Measurements from ENCODE around the gene SHPK.

SHPK gene

GRCh38 chr17:3632287-3632686, 3.8 kb downstream of the SHPK start:
- no peak for ATAC-seq

DNA sequence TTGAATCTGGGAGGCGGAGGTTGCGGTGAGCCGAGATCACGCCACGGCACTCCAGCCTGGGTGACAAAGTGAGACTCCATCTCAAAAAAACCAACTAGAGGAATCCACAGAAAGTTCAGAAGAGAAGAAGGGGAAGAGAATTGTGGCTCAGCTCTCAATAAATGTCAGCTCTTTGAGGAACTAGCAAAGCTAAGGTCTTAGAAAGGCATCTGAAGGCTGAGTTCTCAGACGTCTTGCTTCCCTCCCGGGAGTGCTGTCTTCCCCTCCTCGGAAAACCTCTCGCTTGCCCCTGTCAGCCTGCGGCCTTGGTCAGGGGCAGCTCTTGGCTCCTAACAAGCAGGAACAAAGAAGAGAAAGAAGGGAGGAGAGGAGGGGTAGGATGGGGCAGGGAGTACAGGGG, 5.3 kb downstream of the SHPK start:
- no peak for TF ChIP-seq ESRRG (CRISPR knock-in tag; IDR thresholded peaks at IDR 0.05)
- TF ChIP-seq PPARA (CRISPR knock-in tag; IDR thresholded peaks at IDR 0.05; ENCODE audit: borderline replicate concordance) = no peak
- TF ChIP-seq CREB5 (CRISPR knock-in tag; IDR thresholded peaks at IDR 0.05; ENCODE audit: low read depth) = no peak
- TF ChIP-seq ARNTL (CRISPR knock-in tag; IDR thresholded peaks at IDR 0.05; ENCODE audit: borderline replicate concordance, low read depth) = no peak
- TF ChIP-seq CSDC2 (CRISPR knock-in tag; IDR thresholded peaks at IDR 0.05) = no peak
- no peak for TF ChIP-seq ZNF70 (CRISPR knock-in tag; IDR thresholded peaks at IDR 0.05)
- ATAC-seq = no peak

More at GRCh38 chr17:3632287-3632686, 3.8 kb downstream of the SHPK start:
- TF ChIP-seq TSHZ2 (CRISPR knock-in tag; IDR thresholded peaks at IDR 0.05) = no peak

DNA sequence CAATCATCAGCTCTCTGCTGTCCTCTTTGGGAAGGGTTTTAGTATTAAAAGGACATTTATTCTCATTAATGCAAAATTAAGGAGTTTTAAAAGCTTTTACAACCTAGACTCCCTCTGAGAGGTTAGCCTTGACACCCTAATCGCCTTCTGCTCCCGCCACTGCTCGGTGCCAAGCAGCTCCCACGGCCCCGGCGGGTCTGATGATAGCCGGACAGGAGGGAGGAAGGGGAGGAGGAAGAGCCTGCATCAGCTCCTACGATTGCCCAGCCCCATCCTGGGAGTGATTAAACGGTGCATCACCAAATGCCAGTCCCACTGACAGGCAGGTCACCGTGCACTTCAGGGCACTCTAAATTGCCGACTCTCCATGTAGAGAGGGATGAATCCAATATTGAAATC, 8.3 kb downstream of the SHPK start:
- no peak for ATAC-seq

DNA sequence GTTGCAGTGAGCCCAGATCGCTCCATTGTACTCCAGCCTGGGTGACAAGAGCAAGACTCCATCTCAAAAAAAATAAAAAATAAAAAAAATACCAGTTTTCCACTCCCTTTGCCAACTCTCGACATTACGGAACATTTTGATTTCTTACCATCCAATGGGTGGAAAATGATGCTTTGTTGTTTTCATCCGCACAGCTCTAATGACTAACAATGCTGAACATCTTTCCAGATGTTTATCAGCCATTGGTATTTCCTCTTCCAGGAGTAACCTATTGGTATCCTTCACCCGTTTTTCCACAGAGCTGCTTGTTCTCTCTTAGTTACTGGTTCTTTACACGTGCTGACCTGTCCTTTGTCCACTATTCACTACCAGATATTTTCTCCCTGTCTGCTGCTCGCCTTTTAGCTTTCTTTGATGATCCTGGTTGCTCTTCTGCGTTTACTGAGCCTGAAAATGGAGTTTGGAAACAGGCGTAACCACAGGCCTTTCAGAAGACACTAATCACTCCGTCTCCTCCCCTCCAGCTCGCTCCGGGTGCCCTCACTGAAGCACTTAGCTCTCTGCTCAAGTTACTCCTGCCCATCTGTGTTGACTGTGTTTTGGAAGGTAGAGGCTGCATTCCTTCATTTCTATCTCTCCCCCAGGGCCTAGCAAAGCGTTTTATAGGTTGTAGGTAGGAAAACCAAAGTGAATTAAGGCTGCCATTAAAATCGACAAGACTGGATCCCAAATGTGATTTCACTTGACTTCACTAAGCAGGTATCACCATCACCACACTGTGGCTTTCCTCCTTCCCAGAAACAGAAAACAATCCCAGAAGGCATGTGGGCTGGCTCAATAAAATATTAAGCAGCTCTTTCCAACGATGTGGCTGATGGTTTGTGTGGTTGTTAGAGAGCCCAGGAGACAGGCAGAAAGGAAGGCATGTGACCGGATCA, 8.9 kb downstream of the SHPK start:
- ATAC-seq = no peak
- TF ChIP-seq GLIS3 (CRISPR knock-in tag; IDR thresholded peaks at IDR 0.05) = no peak
- TF ChIP-seq TOX (CRISPR knock-in tag; IDR thresholded peaks at IDR 0.05; ENCODE audit: borderline replicate concordance) = no peak
- no peak for TF ChIP-seq ZC3H10 (CRISPR knock-in tag; IDR thresholded peaks at IDR 0.05)

More for the DNA sequence above, 8.3 kb downstream of the SHPK start:
- TF ChIP-seq GLIS3 (CRISPR knock-in tag; IDR thresholded peaks at IDR 0.05) = no peak
- TF ChIP-seq ZFP30 (CRISPR knock-in tag; IDR thresholded peaks at IDR 0.05) = no peak
- no peak for TF ChIP-seq ZNF8 (CRISPR knock-in tag; IDR thresholded peaks at IDR 0.05)
- no peak for TF ChIP-seq BACH2 (CRISPR knock-in tag; IDR thresholded peaks at IDR 0.05; ENCODE audit: borderline replicate concordance)
- TF ChIP-seq ZC3H10 (CRISPR knock-in tag; IDR thresholded peaks at IDR 0.05) = no peak
- TF ChIP-seq SNAI2 (CRISPR knock-in tag; IDR thresholded peaks at IDR 0.05) = no peak
- no peak for TF ChIP-seq RARB (CRISPR knock-in tag; IDR thresholded peaks at IDR 0.05)
- no peak for TF ChIP-seq ARNTL (CRISPR knock-in tag; IDR thresholded peaks at IDR 0.05; ENCODE audit: borderline replicate concordance, low read depth)
- TF ChIP-seq OSR1 (CRISPR knock-in tag; IDR thresholded peaks at IDR 0.05) = no peak

- ATAC-seq = no peak
- TF ChIP-seq ZNF8 (CRISPR knock-in tag; IDR thresholded peaks at IDR 0.05) = no peak
- no peak for TF ChIP-seq CREB5 (CRISPR knock-in tag; IDR thresholded peaks at IDR 0.05; ENCODE audit: low read depth)
- no peak for TF ChIP-seq ZNF565 (CRISPR knock-in tag; conservative IDR thresholded peaks at IDR 0.05; ENCODE audit: low read depth)
- TF ChIP-seq ARNTL (CRISPR knock-in tag; IDR thresholded peaks at IDR 0.05; ENCODE audit: borderline replicate concordance, low read depth) = no peak
- TF ChIP-seq ZNF70 (CRISPR knock-in tag; IDR thresholded peaks at IDR 0.05) = no peak
- no peak for TF ChIP-seq ZC3H10 (CRISPR knock-in tag; IDR thresholded peaks at IDR 0.05)
- no peak for TF ChIP-seq PATZ1 (CRISPR knock-in tag; IDR thresholded peaks at IDR 0.05; ENCODE audit: borderline replicate concordance)
- no peak for TF ChIP-seq ZFP30 (CRISPR knock-in tag; IDR thresholded peaks at IDR 0.05)
- TF ChIP-seq ESRRG (CRISPR knock-in tag; IDR thresholded peaks at IDR 0.05) = no peak
- TF ChIP-seq, protein P1, sequence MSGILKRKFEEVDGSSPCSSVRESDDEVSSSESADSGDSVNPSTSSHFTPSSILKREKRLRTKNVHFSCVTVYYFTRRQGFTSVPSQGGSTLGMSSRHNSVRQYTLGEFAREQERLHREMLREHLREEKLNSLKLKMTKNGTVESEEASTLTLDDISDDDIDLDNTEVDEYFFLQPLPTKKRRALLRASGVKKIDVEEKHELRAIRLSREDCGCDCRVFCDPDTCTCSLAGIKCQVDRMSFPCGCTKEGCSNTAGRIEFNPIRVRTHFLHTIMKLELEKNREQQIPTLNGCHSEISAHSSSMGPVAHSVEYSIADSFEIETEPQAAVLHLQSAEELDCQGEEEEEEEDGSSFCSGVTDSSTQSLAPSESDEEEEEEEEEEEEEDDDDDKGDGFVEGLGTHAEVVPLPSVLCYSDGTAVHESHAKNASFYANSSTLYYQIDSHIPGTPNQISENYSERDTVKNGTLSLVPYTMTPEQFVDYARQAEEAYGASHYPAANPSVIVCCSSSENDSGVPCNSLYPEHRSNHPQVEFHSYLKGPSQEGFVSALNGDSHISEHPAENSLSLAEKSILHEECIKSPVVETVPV (CRISPR knock-in tag; IDR thresholded peaks at IDR 0.05) = no peak
- TF ChIP-seq ZFP3 (CRISPR knock-in tag; IDR thresholded peaks at IDR 0.05) = no peak
Observed at GRCh38 chr17:3622977-3623594, 13.0 kb downstream of the SHPK start.

All from SK-N-SH treated with all-trans-retinoic acid at 6 μM for 48 hours (cell line).